ENCODE results near the gene MAGEB10. TPM values are rescaled to one million over a fixed set of nuclear protein-coding genes. Genes with fewer than 3 reads are reported as not detected.

Gene MAGEB10
- total RNA-seq, 1 donor from 2014 or later = not detected

DNA sequence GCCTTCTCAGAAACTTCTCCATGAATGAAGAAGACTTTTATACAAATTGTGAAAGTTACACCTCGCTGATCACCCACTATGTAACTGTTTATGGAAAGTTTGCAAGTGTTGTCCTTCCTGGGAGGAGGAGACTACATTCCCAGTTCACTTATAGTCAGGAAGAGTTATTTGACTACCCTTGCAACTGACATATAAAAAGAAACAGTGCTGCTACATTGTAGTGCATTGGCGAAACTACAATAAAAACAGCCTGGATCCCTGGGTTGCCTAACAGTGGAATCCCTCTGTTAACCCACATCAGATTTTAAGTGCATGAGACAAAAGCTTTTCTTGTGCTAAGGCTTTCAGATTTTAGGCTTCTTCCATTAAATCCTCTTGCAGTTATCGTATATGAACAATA lies 30.4 kb downstream of the MAGEB10 start:
- Mint-ChIP-seq H3K4me1 (ENCODE audit: unreplicated experiment) (no peaks in the 10 kb centered on the region), H3K27me3 (ENCODE audit: unreplicated experiment) (no peaks in the 10 kb centered on the region), H3K27ac (ENCODE audit: unreplicated experiment) (no peak overlapping the region), H3K4me3 (ENCODE audit: unreplicated experiment) (no peak overlapping the region), H3K36me3 (ENCODE audit: unreplicated experiment) (no peaks in the 10 kb centered on the region), H3K9me3 (ENCODE audit: unreplicated experiment) (no peaks in the 10 kb centered on the region)
- TF ChIP-seq, protein P1, sequence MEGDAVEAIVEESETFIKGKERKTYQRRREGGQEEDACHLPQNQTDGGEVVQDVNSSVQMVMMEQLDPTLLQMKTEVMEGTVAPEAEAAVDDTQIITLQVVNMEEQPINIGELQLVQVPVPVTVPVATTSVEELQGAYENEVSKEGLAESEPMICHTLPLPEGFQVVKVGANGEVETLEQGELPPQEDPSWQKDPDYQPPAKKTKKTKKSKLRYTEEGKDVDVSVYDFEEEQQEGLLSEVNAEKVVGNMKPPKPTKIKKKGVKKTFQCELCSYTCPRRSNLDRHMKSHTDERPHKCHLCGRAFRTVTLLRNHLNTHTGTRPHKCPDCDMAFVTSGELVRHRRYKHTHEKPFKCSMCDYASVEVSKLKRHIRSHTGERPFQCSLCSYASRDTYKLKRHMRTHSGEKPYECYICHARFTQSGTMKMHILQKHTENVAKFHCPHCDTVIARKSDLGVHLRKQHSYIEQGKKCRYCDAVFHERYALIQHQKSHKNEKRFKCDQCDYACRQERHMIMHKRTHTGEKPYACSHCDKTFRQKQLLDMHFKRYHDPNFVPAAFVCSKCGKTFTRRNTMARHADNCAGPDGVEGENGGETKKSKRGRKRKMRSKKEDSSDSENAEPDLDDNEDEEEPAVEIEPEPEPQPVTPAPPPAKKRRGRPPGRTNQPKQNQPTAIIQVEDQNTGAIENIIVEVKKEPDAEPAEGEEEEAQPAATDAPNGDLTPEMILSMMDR (IDR thresholded peaks at IDR 0.05) = no peak
- DNase-seq (ENCODE audit: extremely low spot score, unreplicated experiment) = no peak

DNA sequence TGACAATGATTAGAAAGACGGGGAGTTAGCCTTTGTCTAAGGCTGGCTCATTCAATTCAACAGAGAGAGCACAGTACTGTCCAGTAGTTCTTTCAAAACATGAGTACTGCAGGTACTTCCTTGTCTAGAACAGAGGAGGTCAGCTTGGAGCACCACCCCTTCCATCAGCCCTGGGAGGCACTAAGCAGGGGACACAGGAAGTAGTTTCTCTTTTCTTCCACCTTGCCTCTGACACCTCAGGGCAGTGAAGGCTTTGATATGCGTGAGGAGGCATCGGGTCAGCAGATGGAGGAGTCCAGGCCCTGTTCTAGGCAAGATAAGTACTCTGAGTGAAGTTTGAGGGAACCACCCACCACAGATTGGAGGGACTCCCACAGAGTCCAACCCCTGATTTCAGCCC lies 33.1 kb downstream of the MAGEB10 start:
- no peaks in the 10 kb centered on the region for H3K36me3 Mint-ChIP-seq (ENCODE audit: unreplicated experiment)
- no peak overlapping the region for H3K27ac Mint-ChIP-seq (ENCODE audit: unreplicated experiment)
- no peaks in the 10 kb centered on the region for H3K4me1 Mint-ChIP-seq (ENCODE audit: unreplicated experiment)
- H3K9me3 Mint-ChIP-seq (ENCODE audit: unreplicated experiment) = no peaks in the 10 kb centered on the region
- no peaks in the 10 kb centered on the region for H3K27me3 Mint-ChIP-seq (ENCODE audit: unreplicated experiment)
- DNase-seq (ENCODE audit: extremely low spot score, unreplicated experiment) = no peak
- TF ChIP-seq, protein P1 (IDR thresholded peaks at IDR 0.05) = no peak
- no peak overlapping the region for H3K4me3 Mint-ChIP-seq (ENCODE audit: unreplicated experiment)

DNA sequence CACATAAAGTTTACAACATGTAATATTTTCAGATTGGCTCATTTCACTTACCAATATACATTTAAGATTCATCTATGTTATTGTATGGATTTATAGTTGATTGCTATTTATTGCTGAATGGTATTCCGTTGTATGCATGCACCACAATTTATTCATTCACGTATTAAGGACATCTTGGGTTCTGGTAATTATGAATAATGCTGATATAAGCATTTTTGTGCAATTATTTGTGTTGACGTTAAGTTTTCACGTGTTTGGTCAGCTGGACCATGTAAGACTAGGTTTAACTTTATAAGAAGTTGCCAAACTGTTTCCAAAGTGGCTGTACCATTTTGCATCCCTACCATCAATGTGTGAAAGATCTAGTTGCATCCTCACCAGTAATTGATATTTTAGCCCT lies 35.1 kb downstream of the MAGEB10 start:
- TF ChIP-seq, protein P1 (IDR thresholded peaks at IDR 0.05) = no peak
- Mint-ChIP-seq H3K27me3 (ENCODE audit: unreplicated experiment) (no peaks in the 10 kb centered on the region), H3K4me3 (ENCODE audit: unreplicated experiment) (no peak overlapping the region), H3K36me3 (ENCODE audit: unreplicated experiment) (no peaks in the 10 kb centered on the region), H3K27ac (ENCODE audit: unreplicated experiment) (no peak overlapping the region), H3K4me1 (ENCODE audit: unreplicated experiment) (no peaks in the 10 kb centered on the region), H3K9me3 (ENCODE audit: unreplicated experiment) (no peaks in the 10 kb centered on the region)
- DNase-seq (ENCODE audit: extremely low spot score, unreplicated experiment) = no peak

DNA sequence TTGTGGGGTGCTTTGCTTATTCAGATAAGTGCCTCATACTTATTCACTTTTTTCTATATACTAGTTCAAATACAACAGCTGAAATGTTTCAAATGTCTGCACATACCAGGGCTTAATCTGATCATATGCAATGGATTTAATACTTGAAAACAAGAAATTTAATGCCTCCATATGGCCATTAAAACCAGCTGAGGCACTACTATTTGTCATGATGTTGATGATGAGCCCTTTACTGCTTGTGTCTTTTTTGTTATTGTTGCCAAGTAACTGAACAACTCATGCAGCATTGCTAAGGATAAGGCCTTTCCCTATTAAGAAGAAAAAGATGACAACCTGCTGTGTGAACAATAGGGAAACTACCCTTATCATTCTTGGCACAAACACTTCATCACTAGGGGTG lies 52.5 kb downstream of the MAGEB10 start:
- H3K27me3 Mint-ChIP-seq (ENCODE audit: unreplicated experiment) = no peaks in the 10 kb centered on the region
- H3K9me3 Mint-ChIP-seq (ENCODE audit: unreplicated experiment) = peaks cover 13% of the 10 kb centered on the region
- H3K36me3 Mint-ChIP-seq (ENCODE audit: unreplicated experiment) = no peaks in the 10 kb centered on the region
- no peak for DNase-seq (ENCODE audit: extremely low spot score, unreplicated experiment)
- TF ChIP-seq, protein P1 (IDR thresholded peaks at IDR 0.05) = no peak
- no peak overlapping the region for H3K4me3 Mint-ChIP-seq (ENCODE audit: unreplicated experiment)
- H3K4me1 Mint-ChIP-seq (ENCODE audit: unreplicated experiment) = no peaks in the 10 kb centered on the region
- no peak overlapping the region for H3K27ac Mint-ChIP-seq (ENCODE audit: unreplicated experiment)

DNA sequence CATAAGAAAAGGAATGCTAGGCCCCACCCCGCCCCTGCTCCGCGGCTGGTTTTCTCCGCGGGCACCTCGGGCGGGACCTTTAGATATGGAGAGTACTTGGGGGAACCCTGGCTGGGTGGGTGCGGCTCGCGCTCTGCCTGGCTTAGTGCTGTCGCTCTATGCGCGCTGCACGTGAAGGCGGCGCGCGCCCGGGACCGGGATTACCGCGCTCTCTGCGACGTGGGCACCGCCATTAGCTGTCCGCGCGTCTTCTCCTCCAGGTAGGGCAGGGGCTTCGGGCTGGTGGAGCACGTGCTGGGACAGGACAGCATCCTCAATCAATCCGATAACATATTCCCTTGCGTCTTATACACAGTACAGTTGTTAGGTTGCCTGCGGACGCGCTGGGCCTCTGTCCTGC lies 56.0 kb downstream of the MAGEB10 start:
- no peak overlapping the region for H3K27ac Mint-ChIP-seq (ENCODE audit: unreplicated experiment)
- H3K9me3 Mint-ChIP-seq (ENCODE audit: unreplicated experiment) = peaks cover 10% of the 10 kb centered on the region
- no peak overlapping the region for H3K4me3 Mint-ChIP-seq (ENCODE audit: unreplicated experiment)
- no peaks in the 10 kb centered on the region for H3K36me3 Mint-ChIP-seq (ENCODE audit: unreplicated experiment)
- no peaks in the 10 kb centered on the region for H3K4me1 Mint-ChIP-seq (ENCODE audit: unreplicated experiment)
- H3K27me3 Mint-ChIP-seq (ENCODE audit: unreplicated experiment) = no peaks in the 10 kb centered on the region
- DNase-seq (ENCODE audit: extremely low spot score, unreplicated experiment) = no peak
- TF ChIP-seq, protein P1 (IDR thresholded peaks at IDR 0.05) = no peak

Other genes with a start within 250 kb of the MAGEB10 start
- gene DCAF8L2, start 217.6 kb upstream of the MAGEB10 start, total RNA-seq = not detected in 2 replicates
- gene DCAF8L1, start 173.5 kb downstream of the MAGEB10 start, total RNA-seq = not detected in 2 replicates

All from osteocyte (in vitro differentiated cells).